Measurements from ENCODE around the gene SUSD4.

DNA sequence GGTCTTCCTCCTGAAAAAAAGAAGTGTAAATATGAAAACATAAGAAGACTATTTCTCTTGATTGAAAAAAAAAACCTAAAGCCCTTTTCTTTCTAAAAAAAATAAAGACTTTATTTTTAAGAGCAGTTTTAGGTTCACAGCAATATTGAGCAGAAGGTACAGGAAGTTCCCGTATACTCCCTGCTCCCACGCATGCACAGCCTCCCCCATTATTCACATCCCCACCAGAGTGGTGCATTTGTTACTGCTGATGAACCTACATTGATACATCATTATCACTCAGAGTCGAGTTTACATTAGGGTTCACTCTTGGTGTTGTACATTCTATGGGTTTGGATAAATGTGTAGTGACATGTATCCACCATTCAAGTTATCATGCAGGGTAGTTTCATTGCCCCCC, 128.9 kb downstream of the SUSD4 start:
- no peak for TF ChIP-seq EZH2 (IDR thresholded peaks at IDR 0.05; ENCODE audit: borderline replicate concordance)
- TF ChIP-seq, protein P1, sequence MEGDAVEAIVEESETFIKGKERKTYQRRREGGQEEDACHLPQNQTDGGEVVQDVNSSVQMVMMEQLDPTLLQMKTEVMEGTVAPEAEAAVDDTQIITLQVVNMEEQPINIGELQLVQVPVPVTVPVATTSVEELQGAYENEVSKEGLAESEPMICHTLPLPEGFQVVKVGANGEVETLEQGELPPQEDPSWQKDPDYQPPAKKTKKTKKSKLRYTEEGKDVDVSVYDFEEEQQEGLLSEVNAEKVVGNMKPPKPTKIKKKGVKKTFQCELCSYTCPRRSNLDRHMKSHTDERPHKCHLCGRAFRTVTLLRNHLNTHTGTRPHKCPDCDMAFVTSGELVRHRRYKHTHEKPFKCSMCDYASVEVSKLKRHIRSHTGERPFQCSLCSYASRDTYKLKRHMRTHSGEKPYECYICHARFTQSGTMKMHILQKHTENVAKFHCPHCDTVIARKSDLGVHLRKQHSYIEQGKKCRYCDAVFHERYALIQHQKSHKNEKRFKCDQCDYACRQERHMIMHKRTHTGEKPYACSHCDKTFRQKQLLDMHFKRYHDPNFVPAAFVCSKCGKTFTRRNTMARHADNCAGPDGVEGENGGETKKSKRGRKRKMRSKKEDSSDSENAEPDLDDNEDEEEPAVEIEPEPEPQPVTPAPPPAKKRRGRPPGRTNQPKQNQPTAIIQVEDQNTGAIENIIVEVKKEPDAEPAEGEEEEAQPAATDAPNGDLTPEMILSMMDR (IDR thresholded peaks at IDR 0.05; ENCODE audit: poor library complexity) = no peak
- TF ChIP-seq EZH2phosphoT487 (IDR thresholded peaks at IDR 0.05; ENCODE audit: low read depth, severe bottlenecking, unreplicated experiment) = no peak

Measured in hepatocyte (in vitro differentiated cells).